Erythroblast (primary cell): ENCODE results near the gene OR5W2.

Experiments used
- GATA1 ChIP-seq: IDR thresholded peaks from 2 replicates; pipeline ENCODE4 v1.6.1; 2011; ENCODE audit warnings: low read depth, mild to moderate bottlenecking, control low read depth, low read length, moderate library complexity
- POLR2A ChIP-seq: IDR thresholded peaks from 2 replicates; pipeline ENCODE4 v1.6.1; 2011; ENCODE audit warnings: mild to moderate bottlenecking, low read length

DNA sequence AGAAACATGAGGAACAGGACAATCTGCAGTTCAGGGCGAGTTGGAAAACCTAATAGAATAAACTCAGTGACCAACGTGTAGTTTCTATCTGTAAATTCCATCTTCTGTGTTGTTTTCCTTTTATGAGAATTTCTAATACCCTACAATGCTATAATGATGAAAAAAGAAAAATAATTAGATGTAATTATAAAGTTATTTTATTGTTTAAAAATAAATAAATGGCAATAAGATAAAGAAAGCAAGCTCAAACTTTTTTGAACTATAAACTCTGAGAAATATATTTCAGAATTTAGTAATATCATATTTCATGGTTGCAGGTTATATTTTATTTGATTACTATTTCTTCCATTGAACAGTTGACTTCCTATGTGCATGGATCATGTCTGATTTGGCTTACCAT lies 21.9 kb upstream of the OR5W2 start, which contains the start of gene OR5I1:
- TF ChIP-seq POLR2A (no peak), GATA1 (no peak)
